ENCODE data around the gene TGIF2.

DNA sequence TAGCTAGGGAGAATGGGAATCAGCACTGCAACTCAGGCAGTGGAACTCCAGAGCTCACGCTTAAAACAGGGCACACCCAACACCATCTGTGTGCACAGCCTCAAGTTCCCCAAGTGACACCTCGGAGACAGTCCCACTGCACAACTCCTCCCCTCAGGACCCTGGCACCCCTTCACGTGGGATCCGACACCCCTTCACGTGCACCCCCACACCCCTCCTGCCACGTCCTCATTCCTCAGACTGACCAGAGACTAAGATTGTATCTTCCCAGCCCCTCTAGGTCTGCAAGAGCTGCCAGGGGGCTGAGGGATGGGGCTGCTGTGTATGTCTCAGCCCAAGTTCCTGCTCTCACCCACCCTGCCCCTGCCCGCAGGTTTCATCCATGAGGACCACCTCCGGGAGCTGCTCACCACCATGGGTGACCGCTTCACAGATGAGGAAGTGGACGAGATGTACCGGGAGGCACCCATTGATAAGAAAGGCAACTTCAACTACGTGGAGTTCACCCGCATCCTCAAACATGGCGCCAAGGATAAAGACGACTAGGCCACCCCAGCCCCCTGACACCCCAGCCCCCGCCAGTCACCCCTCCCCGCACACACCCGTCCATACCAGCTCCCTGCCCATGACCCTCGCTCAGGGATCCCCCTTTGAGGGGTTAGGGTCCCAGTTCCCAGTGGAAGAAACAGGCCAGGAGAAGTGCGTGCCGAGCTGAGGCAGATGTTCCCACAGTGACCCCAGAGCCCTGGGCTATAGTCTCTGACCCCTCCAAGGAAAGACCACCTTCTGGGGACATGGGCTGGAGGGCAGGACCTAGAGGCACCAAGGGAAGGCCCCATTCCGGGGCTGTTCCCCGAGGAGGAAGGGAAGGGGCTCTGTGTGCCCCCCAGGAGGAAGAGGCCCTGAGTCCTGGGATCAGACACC is 24.4 kb upstream of the TGIF2 start:
- TF ChIP-seq EZH2phosphoT487 (conservative IDR thresholded peaks at IDR 0.05; ENCODE audit: low read length): no peak
- TF ChIP-seq, protein P1, sequence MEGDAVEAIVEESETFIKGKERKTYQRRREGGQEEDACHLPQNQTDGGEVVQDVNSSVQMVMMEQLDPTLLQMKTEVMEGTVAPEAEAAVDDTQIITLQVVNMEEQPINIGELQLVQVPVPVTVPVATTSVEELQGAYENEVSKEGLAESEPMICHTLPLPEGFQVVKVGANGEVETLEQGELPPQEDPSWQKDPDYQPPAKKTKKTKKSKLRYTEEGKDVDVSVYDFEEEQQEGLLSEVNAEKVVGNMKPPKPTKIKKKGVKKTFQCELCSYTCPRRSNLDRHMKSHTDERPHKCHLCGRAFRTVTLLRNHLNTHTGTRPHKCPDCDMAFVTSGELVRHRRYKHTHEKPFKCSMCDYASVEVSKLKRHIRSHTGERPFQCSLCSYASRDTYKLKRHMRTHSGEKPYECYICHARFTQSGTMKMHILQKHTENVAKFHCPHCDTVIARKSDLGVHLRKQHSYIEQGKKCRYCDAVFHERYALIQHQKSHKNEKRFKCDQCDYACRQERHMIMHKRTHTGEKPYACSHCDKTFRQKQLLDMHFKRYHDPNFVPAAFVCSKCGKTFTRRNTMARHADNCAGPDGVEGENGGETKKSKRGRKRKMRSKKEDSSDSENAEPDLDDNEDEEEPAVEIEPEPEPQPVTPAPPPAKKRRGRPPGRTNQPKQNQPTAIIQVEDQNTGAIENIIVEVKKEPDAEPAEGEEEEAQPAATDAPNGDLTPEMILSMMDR (IDR thresholded peaks at IDR 0.05; ENCODE audit: insufficient read depth, low read length, poor library complexity, severe bottlenecking): no peak

Measured in SU-DHL-6 (cell line).